ENCODE measurements around the gene TAF1A.

TAF1A gene

DNA sequence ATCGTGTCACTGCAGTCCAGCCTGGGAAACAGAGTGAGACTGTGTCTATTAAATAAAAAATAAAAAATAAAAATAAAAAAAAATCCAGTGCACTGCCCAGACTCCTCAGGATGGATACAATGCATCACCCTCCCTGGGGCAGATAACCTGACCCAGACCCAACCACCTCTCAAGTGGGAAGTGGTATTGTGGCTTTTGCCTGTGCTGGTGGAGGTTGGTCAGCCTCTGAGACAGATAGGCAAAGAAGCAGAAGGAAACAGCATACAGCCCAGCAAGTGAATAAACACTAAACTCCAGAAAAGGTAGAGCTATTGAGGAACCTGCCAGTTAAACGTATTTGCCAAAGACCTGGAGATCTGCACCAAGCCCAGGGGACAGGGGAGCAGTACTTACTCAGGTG is 63.8 kb downstream of the TAF1A start:
- TF ChIP-seq, protein P1, sequence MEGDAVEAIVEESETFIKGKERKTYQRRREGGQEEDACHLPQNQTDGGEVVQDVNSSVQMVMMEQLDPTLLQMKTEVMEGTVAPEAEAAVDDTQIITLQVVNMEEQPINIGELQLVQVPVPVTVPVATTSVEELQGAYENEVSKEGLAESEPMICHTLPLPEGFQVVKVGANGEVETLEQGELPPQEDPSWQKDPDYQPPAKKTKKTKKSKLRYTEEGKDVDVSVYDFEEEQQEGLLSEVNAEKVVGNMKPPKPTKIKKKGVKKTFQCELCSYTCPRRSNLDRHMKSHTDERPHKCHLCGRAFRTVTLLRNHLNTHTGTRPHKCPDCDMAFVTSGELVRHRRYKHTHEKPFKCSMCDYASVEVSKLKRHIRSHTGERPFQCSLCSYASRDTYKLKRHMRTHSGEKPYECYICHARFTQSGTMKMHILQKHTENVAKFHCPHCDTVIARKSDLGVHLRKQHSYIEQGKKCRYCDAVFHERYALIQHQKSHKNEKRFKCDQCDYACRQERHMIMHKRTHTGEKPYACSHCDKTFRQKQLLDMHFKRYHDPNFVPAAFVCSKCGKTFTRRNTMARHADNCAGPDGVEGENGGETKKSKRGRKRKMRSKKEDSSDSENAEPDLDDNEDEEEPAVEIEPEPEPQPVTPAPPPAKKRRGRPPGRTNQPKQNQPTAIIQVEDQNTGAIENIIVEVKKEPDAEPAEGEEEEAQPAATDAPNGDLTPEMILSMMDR (conservative IDR thresholded peaks at IDR 0.05; ENCODE audit: low read depth, low read length) = no peak
- no peak overlapping the region for H3K4me3 ChIP-seq (ENCODE audit: low read depth, low read length)
- no peak for DNase-seq (ENCODE audit: low read depth)

DNA sequence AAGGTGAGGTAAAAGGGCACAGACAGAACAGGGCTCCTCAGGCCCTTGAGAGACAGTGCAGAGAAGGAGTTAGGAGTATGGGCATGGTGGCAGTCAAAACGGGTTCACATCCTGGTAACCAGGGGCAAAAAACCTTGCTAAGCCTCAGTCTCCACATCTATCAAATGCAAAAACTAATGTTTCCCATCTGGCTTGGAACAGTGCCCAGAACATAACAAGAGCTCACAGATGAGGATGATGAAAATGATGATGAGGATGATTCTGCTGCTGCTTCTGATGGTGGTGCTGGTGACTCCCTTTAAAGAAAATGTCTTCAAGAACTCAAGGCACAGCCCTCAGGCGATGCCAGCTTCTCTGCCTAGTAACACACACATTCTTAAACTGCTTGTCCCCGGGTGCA is 65.9 kb downstream of the TAF1A start:
- no peak overlapping the region for H3K4me3 ChIP-seq (ENCODE audit: low read depth, low read length)
- DNase-seq (ENCODE audit: low read depth) = peak; percentile 8
- TF ChIP-seq, protein P1 (conservative IDR thresholded peaks at IDR 0.05; ENCODE audit: low read depth, low read length) = no peak

DNA sequence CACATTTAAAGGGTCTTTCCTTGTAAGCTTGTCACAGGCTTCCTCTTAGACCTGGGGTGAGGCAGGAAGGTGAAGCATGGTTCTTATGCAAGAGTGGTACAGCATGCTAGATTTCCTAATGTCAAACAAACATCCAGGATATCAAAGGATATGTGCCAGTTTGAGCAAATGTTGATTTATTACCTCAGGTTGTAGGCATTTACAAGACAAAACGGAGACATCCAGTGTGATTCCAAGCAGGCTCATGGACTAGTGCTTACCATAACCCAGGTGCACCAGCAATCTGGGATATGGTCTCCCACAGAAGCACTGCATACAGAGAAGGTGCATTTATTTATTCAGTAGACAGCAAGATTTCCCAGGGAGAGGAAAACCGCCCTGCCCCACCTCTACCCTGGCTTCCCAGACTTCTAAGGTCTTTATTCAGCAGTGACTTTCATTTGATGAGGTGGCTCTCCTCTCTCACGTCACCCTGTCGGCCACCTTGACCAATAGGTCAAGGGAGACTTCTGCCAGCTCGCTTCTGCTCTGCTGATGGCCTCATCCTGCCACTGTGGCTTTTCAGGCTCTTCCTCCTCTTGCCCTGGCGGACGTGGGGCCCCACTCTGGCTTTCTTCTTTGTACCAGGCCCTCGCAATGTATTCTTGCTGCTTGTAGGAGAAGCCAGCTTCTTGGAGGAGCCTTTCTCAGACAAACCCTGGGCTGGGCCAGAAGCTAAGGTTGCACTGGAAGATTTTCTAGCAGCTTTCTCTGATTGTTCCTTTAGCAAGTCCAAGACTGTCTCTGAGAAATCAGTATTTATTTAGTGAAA is 67.4 kb downstream of the TAF1A start:
- no peak for DNase-seq (ENCODE audit: low read depth)
- TF ChIP-seq, protein P1 (conservative IDR thresholded peaks at IDR 0.05; ENCODE audit: low read depth, low read length) = no peak

DNA sequence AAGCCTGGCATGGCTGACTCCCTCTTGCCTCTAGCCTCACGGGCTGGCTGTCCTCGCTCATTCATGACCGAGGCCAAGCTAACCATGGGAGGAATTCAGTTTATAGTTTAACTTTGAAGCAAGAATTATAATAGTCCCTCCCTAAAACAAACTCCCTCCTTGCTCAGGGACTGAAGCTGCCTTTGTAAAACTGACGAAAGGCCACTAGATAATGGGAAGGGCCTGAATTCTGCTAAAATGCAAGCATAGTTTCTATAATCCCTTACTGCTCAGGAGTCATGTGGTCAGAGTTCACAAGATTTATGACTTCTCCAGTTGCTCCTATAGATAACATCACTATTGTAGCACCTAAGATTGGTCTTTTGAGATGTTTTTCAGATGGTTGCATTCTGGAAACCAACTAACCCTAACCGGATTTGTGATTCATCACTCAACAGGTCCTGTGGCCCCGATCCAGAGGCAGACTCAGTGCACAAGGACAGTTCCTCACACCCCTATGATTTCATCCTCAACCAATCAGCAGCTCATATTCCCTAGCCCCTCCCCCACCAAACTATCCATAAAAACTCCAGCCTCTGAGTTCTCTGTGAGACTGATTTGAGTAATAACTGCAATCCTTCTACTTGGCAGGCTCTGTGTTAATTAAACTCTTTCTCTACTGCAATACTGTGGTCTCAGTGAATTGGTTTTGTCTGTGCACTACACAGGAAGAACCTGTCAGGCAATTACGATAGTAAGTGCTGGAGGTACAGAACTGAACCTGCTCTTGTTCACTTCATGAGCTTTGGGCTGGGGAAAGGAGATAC is 68.2 kb downstream of the TAF1A start:
- TF ChIP-seq, protein P1 (conservative IDR thresholded peaks at IDR 0.05; ENCODE audit: low read depth, low read length) = no peak
- H3K4me3 ChIP-seq (ENCODE audit: low read depth, low read length) = no peak overlapping the region

More for the DNA sequence above, 67.4 kb downstream of the TAF1A start:
- H3K4me3 ChIP-seq (ENCODE audit: low read depth, low read length) = no peak overlapping the region

More for the DNA sequence above, 68.2 kb downstream of the TAF1A start:
- DNase-seq (ENCODE audit: low read depth) = peak; percentile 68

Data from choroid plexus epithelial cell (primary cell).